NT2/D1 (cell line): Measurements from ENCODE around the gene ANXA10.

Source experiments
- SUZ12 ChIP-seq: IDR thresholded peaks from 2 replicates; pipeline ENCODE4 v1.6.1; 2011; ENCODE audit not compliant: insufficient read length, insufficient read depth; ENCODE audit errors: extremely low read depth
- YY1 ChIP-seq: IDR thresholded peaks from 2 replicates; pipeline ENCODE4 v1.6.1; 2011; ENCODE audit not compliant: insufficient read length, insufficient read depth

- TF ChIP-seq YY1, result no peak
- no peak for TF ChIP-seq SUZ12
These were observed 126.3 kb downstream of the ANXA10 start for GRCh38 chr4:168218645-168219044.
